KMS-11 (cell line): ENCODE data around the gene SCFD2.
A peak's percentile ranks its signal among the peaks of the same experiment; 100 is the strongest.

ENCODE experiments used
- H2AFZ ChIP-seq: fragments of 200-600 bp; sonication (generic); 2 replicates; pipeline ENCODE4 v1.6.1; 2016; ENCODE audit warnings: antibody characterized with exemption, mixed run types, low read depth
- H3K27ac ChIP-seq: fragments of 200-600 bp; sonication (generic); 2 replicates; pipeline ENCODE4 v1.6.1; 2016; ENCODE audit warnings: mild to moderate bottlenecking, mixed run types
- H3K27me3 ChIP-seq: fragments of 200-600 bp; sonication (generic); 2 replicates; pipeline ENCODE4 v1.6.1; 2017; ENCODE audit warnings: mild to moderate bottlenecking, low read depth, mixed run types, moderate library complexity; ENCODE audit not compliant: insufficient read depth
- H3K36me3 ChIP-seq: fragments of 200-600 bp; sonication (generic); 2 replicates; pipeline ENCODE4 v1.6.1; 2017; ENCODE audit warnings: mild to moderate bottlenecking, mixed run types; ENCODE audit not compliant: insufficient read depth
- H3K4me1 ChIP-seq: fragments of 200-600 bp; sonication (generic); 2 replicates; pipeline ENCODE4 v1.6.1; 2016; ENCODE audit warnings: mild to moderate bottlenecking, low read depth, mixed run types; ENCODE audit not compliant: poor library complexity, severe bottlenecking
- H3K4me2 ChIP-seq: fragments of 200-600 bp; sonication (generic); 2 replicates; pipeline ENCODE4 v1.7.0; 2016; ENCODE audit warnings: mild to moderate bottlenecking, mixed run types
- H3K4me3 ChIP-seq: fragments of 200-600 bp; sonication (generic); IDR thresholded peaks from 2 replicates; pipeline ENCODE4 v1.6.1; 2017; ENCODE audit warnings: low read depth, low read length, mixed read lengths; ENCODE audit not compliant: insufficient read depth
- H3K79me2 ChIP-seq: fragments of 200-600 bp; sonication (generic); 2 replicates; pipeline ENCODE4 v1.6.1; 2016; ENCODE audit warnings: low read depth, mixed run types; ENCODE audit not compliant: insufficient read depth
- H3K9ac ChIP-seq: fragments of 200-600 bp; sonication (generic); 2 replicates; pipeline ENCODE4 v1.6.1; 2016; ENCODE audit warnings: mild to moderate bottlenecking, mixed run types
- H4K20me1 ChIP-seq: fragments of 200-600 bp; sonication (generic); 2 replicates; pipeline ENCODE4 v1.6.1; 2016; ENCODE audit warnings: mild to moderate bottlenecking, mixed run types; ENCODE audit not compliant: insufficient read depth
- CTCF ChIP-seq: fragments of 200-600 bp; sonication (generic); conservative IDR thresholded peaks from 2 replicates; pipeline ENCODE4 v1.6.1; 2017; ENCODE audit warnings: low read depth, mild to moderate bottlenecking, antibody characterized with exemption, low read length, moderate library complexity, mixed read lengths

Gene SCFD2

GRCh38 chr4:53088152-53088551 is 277.7 kb downstream of the SCFD2 start:
- H3K4me2 ChIP-seq = no peak overlapping the region
- H3K9ac ChIP-seq = no peak overlapping the region
- H2AFZ ChIP-seq = no peak overlapping the region
- H4K20me1 ChIP-seq = no peaks in the 10 kb centered on the region
- no peak overlapping the region for H3K27ac ChIP-seq
- no peak overlapping the region for H3K4me3 ChIP-seq
- no peaks in the 10 kb centered on the region for H3K36me3 ChIP-seq
- H3K4me1 ChIP-seq = no peaks in the 10 kb centered on the region
- H3K79me2 ChIP-seq = no peaks in the 10 kb centered on the region
- H3K27me3 ChIP-seq = no peaks in the 10 kb centered on the region
- no peak for TF ChIP-seq CTCF

- H3K79me2 ChIP-seq = no peaks in the 10 kb centered on the region
- H3K36me3 ChIP-seq = no peaks in the 10 kb centered on the region
- H2AFZ ChIP-seq = no peak overlapping the region
- no peak overlapping the region for H3K9ac ChIP-seq
- peaks cover 5% of the 10 kb centered on the region for H3K4me1 ChIP-seq
- H3K27me3 ChIP-seq = no peaks in the 10 kb centered on the region
- H3K4me3 ChIP-seq = no peak overlapping the region
- no peak overlapping the region for H3K27ac ChIP-seq
- no peak for TF ChIP-seq CTCF
- no peaks in the 10 kb centered on the region for H4K20me1 ChIP-seq
- no peak overlapping the region for H3K4me2 ChIP-seq
Measured at GRCh38 chr4:53076374-53076958, 289.4 kb downstream of the SCFD2 start.

- H3K27ac ChIP-seq = no peak overlapping the region
- H2AFZ ChIP-seq = no peak overlapping the region
- H3K4me3 ChIP-seq = no peak overlapping the region
- H3K4me1 ChIP-seq = peaks cover 5% of the 10 kb centered on the region
- no peak for TF ChIP-seq CTCF
- no peak overlapping the region for H3K9ac ChIP-seq
- H3K4me2 ChIP-seq = 0 out of 2 replicates have a peak overlapping the region, but pooled peaks have one; percentile 0
- H4K20me1 ChIP-seq = no peaks in the 10 kb centered on the region
- H3K27me3 ChIP-seq = no peaks in the 10 kb centered on the region
- H3K79me2 ChIP-seq = no peaks in the 10 kb centered on the region
- no peaks in the 10 kb centered on the region for H3K36me3 ChIP-seq
Measured at GRCh38 chr4:53075162-53075785, 290.6 kb downstream of the SCFD2 start.

GRCh38 chr4:53068755-53069330 is 297.0 kb downstream of the SCFD2 start:
- H3K4me2 ChIP-seq = no peak overlapping the region
- H3K27me3 ChIP-seq = no peaks in the 10 kb centered on the region
- H3K9ac ChIP-seq = no peak overlapping the region
- H3K4me1 ChIP-seq = no peaks in the 10 kb centered on the region
- no peak overlapping the region for H2AFZ ChIP-seq
- TF ChIP-seq CTCF = no peak
- H3K79me2 ChIP-seq = no peaks in the 10 kb centered on the region
- H3K4me3 ChIP-seq = no peak overlapping the region
- H4K20me1 ChIP-seq = no peaks in the 10 kb centered on the region
- H3K27ac ChIP-seq = no peak overlapping the region
- H3K36me3 ChIP-seq = no peaks in the 10 kb centered on the region
